Right renal cortex interstitium (tissue), 3 donors: Measurements from ENCODE around the gene FNDC3B. TPM values are rescaled to one million over a fixed set of nuclear protein-coding genes. Genes with fewer than 3 reads are reported as not detected.

Experiments
- DNase-seq, 3 donors: peaks; one replicate each; pipeline ENCODE4 v3.0.0-alpha.2; 2013; ENCODE audit warnings: low read depth in 3 of 3, low spot score in 2 of 3
- polyA plus RNA-seq, 3 donors: library from polyadenylated mRNA; unstranded; fragments of 120-200 nt; gene quantifications; one replicate each; pipeline ENCODE4 v1.2.1, GENCODE V29; 2013; ENCODE audit not compliant: insufficient read length in 3 of 3

FNDC3B gene
- polyA plus RNA-seq, 3 donors: 60.2 to 64.6 (median 62.3) TPM

DNA sequence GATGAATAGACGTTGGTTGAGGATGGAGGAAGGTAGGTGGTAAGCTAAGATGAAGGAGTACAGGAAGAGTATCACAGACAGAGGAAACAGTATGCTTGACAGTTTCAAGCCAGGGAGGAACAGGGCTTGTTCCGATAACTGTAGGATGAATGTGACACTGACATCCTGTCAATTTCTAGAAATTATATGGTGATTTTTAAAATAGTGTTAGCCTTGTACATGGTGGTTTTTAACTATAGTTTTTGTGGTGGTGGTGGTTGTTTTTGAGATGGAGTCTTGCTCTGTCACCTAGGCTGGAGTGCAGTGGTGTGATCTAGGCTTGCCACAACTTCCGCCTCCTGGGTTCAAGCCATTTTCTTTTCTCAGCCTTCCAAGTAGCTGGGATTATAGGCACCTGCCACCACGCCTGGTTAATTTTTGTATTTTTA, 92.8 kb downstream of the FNDC3B start:
- DNase-seq: no peak

DNA sequence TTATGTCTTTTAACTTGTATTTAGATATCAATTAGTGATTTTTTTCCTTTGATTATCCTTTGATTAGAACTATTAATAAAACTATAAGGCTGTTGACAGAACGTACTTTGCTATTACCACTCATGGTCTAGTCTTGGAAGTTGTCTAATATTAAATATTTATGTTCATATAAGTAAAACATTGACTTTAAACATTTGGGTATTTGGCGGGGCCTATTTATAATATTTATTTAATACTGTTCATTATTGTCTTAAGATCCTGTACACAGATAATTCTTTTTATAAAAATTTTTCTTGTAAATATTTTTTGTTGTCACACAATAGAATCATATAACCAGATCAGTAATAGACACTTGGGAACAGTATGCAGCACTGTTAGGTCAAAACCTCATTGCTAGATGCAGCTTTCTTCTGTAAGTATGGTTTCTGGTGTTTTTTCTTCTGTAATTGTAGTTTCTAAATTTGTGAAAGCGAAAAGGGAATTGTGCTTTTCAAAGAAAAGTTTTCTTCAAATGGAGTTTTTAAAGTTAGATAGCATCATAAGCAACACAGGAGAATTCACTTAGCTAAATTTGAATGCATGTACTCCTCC, 93.4 kb downstream of the FNDC3B start:
- DNase-seq: no peak

DNA sequence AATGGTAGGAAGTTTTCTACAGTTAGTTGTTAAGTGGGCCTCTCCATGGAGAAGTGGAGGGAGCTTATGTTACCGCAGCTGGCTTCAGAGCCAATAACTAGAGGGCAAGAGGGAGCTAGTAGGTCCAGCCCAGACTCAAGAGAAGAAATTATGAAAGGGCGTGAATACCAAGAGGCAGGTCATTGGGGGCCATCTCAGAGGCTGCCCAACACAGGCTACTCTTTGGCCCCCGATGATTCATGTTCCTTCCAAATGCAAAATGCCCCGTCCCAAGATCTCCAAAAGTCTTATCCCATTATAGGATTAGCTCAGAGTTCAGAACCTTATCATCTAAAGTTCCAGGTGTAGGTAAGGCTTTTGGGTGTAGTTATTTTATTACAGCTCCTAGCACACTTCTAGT, 94.5 kb downstream of the FNDC3B start:
- DNase-seq: no peak

DNA sequence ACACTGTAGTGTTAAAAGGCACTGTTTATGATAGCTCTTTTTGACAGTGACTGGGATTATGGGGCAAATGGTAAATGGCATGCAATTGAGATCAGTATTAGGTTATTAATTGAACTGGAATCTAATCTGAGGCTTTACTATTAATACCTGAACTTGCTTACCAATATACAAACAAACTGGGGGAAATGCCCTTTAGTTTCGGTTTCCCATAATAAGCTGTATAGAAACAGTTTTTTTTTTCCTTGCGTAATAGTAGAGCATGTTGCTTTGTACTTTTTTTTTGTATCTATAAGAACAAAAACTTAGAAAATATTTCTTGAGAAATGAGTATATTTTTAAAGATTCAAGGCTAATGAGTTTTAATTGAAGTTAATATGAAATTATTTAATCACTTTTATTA, 95.0 kb downstream of the FNDC3B start:
- no peak for DNase-seq

DNA sequence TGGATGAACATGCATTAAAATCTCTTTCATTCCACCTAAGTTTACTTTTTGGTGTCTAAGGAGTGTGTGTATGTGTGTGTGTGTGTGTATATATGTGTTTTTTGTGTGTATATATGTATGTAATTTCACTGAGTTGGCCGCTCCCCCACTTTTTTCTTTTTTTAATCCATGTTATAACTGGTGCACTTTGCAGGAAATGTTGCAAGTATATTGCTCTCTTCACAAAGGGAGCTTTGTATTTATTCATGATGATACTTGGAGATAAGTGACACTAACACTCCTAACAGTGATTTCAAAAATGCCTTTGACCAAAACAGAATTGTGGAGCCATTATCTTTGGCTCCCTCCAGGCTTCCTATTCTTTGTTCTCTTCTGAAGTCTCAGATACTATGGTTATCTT, 95.8 kb downstream of the FNDC3B start:
- DNase-seq: no peak

DNA sequence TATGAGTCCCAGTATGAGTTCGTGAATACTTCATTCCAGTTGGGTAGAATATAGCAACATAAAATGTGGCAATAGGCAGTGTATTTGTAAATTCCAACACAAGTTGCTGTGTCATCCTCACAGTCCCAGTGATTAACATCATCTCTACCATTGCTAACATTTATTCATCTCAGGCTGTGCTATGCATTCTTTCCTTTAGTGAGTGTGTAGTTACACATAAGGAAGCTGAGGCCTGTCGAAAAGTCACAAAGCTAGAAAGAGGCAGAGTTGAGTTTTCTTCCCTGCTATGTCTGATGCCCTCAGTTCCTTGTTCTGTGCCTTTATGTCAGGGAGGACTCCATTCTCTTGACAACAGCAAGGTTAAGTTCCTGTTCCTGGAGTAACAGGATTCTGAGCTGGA, 96.4 kb downstream of the FNDC3B start:
- no peak for DNase-seq

DNA sequence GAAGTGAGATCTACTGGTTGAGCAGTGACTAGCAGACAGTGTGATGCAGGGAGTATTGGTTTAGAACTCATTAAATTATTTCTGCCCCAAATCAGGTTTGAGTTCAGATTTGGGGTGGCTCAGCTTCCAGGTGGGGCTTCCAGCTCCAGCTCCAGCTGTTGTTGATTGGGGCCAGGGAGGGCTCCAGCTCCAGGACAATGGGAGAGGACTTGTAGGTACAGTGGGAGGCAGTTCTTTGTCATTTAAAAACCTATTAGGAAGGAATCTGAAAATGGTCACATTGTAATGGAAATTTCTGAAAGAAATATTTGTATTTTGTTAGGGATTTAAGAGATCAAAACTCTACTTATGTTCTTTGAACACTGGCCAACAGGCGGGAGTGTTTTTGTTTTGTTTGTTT, 97.0 kb downstream of the FNDC3B start:
- DNase-seq: no peak

DNA sequence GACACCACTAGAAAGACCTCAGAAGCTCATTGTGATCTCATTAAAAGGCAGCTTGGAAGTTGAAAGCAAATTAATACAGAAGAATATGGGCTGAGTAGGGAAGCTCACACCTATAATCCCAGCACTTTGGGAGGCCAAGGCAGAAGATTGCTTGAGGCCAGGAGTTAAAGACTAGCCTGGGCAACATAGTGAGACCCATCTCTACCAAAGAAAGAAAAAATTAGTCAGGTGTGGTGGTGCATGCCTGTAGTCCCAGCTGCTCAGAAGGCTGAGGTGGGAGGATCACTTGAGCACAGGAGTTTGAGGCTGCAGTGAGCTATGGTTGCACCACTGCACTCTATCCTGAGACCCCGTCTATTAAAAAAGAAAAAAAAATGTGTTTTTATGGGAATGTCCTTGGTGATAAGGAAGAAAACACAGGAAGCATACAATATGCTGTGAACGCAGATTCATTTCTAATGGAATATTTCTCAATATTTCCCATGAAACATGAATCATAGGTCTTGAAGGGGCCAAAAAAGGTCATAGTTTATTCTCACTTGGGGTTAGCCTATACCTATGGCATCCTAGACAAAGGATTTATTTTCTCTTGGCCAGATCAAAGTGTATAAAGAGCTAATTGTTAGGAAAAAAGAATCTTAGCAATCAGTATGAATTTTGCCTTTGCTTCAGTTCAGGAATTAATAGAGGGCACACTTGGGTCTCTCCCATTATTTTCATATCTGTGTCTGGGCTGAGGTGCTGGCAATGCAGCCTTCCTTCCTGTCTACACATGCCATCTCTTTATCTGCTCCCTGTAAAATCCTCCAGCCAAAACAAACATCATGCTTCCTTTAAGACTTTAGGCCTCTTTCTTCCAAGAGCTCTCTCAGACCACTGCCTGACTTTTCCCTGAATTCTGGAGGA, 98.2 kb downstream of the FNDC3B start:
- DNase-seq: no peak

DNA sequence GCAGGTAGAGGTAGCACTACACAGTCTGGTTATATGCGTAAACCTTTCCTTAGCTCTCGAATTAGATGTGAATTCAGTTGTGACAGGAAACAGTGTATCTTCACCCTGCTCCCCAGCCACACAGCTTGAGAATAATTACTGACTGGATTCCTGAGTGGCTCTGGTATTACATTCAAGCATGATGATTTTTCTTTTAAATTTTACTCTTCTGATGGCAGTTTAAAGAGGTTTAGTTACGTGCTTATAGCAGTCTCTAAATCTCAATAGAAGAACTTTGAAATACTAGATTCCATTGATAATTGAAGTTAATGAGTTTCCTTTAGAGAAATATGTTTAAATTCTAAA, 98.8 kb downstream of the FNDC3B start:
- no peak for DNase-seq

DNA sequence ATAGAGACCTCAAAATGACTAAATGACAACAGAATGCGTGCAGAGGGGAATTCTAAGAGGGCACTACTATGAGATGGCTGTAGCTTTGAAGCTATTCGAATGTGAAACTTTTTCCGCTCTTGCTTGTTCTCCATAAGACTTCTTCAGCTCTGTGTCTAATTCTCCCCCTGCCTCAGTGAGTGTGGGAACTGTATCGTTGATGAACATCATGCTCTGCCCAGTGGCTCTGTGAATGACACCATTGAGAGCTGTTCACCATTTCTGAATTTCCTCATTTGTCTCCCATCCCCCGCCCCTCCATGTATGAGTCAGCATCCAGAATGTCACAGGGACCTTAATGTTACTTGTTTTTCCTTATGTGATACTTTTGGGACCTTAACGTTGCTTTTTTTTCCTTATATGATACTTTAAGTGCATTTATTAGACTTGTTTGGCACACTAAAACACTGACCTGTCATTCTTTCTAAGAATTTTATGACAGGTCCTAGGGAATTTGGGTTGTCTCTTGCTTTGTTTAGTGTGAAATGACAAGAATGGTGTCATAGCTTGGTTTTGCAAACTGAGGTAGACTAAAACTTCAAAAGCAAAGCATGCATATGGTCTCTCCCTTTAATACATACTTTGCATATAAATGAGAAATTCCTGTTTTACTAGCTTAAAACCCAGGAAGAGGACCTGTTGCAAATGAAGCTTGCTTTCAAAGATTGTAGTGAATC, 99.6 kb downstream of the FNDC3B start:
- no peak for DNase-seq

DNA sequence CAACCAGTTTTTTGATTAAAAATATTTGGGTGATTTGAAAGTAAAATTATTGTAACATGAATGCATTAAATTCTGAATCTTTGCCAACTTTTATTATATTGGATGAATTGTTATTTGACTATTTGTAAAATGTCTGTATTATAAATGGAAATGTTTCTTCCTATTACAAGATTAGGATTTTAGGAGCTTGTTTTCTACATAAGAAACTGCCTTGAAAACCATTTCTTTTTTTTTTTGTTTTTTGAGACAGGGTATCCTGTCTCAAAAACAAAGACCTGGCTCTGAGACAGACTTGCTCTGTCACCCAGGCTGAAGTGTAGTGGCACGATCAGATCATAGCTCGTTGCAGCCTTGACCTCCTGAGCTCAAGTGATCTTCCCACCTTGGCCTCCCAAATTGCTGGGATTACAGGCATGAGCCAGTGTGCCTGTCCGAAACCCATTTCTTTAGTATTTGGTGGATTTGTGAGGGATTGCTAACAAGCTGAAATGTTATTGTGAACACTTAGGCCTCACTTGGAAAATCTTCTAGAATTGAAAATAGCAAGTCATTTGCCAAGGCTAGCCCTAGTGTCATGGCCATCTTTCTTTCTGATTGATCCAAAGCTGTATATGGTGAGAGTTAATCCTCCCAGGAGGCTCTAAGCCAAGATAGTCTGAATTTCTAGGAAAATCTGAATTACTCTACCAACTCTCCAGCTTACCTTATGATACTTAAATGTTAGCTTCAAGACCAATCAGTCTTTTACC, 100.3 kb downstream of the FNDC3B start:
- DNase-seq: no peak

DNA sequence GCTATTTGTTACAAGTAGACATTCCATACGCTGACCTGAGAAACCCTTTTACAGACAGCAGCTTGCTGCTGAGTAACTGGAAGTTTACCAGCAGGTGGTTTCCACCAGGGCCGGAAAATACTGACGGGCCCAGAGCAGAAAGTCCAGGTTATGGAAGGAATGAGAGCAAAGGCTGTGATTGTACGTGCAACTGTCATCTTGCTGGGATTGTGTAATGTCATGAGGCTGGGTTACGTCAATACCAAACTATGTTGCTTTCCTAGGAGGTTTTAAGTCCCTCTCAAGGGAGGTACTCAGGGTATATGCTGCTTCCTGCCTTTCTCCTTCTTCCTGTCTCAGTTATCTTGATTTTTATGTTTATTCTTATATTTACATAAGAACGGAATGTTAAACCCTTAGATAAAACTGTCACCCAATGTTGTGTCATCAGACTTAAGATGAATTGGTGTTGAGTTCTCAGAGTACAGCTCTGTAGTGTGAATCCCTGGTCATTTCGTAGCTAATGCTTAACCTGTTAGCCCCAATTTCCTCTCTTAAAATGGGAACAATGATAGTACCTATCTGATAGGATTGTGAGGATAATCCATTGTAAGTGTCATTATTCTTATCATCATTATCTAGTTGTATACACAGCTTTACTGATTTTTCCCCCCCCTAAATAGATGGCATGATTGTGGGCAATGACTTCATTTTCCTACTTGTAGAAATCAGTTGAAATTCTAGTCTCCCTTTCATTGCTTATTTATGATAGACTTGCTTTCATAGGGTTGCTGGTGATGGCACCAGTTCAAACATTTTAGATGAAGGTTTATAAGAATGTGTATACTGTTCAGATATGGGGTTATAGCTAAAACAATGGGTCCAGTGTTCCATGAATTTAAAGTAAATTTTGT, 101.4 kb downstream of the FNDC3B start:
- DNase-seq: no peak

DNA sequence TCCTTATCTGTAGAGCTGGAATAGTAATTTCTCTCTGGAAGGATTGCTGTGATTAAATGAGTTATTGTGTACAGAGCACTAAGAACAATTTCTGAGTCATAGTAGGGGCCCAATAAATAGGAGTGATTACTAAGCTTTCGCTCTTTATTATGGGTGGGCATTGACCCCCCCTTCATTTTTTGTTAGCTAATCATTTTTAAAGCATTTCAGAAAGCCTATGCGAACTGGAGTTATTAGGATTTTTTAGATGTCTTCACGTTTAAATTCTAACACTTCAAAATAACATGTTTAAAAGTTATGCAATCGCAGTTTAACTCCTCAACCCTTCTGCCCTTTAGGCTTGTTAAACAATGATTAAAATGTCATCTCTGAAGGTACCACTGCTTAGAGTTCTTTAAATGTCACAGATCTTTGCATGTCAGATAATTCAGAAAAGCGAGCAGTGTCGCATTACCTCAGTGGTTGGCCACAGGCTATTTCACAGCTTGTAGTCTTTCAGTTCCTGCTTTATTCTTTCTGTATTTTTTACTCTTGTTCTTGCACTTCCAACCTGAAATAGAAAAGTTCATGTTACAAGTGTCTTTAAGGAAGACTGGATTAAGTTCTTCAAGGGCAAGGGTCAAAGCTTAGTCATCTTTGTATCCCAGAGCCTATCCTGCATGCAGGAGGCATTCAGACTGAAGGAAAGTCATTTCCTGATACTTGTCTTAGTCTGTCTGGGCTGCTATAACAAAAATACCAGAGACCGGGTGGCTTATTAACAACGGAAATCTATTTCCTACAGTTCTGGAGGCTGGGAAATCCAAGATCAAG, 102.9 kb downstream of the FNDC3B start:
- no peak for DNase-seq

DNA sequence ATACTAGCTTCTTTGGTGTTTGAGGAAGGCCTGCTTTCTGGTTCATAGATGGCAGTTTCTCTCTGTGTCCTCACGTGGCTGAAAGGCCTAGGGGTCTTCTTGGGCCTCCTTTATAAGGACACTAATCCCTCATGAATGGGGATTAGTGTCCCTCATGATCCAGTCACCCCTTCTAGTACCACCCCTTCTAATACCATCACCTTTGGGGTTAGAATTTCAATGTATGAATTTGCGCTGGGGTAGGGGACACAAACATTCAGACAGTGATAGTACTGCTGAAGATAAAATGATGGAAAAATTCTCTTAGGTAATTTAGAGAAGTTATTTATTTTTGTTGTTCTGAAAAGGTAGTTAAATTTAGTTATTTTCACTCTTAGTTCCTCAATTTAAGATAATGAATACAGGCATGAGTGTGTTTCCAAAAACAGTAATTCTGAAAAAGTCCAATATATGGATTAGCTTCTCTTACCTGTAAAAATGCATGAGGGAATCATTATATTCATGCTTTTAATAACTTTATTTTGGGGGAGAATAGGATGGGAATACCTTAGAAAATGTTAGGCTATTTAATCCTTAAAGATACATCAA, 103.6 kb downstream of the FNDC3B start:
- no peak for DNase-seq

DNA sequence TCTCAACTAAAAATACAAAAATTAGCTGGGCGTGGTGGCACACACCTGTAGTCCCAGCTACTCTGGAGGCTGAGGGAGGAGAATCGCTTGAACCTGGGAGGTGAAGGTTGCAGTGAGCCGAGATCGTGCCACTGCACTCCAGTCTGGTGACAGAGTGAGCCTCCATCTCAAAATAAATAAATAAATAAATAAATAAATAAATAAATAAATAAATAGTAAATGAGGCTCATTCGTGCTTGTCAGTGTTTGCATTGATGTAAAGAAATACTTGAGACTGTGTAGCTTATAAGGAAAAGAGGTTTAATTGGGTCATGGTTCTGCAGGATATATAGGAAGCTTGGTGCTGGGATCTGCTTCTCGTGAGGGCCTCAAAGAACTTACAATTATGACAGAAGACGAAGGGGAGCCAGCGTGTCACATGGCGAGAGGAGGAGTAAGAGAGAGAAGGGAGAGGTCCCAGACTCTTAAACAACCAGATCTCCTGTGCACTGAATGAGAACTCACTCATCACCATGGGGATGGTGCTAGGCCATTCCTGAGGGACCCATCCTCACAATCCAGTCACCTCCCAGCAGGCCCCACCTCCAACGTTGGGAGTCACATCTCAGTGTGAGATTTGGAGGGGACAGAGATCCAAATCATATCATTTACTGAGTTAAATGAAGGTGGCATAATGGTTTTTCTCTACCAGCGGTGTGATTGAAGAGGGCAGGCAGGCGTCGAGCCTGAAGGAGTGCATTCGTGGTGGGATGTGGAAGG, 104.5 kb downstream of the FNDC3B start:
- no peak for DNase-seq

DNA sequence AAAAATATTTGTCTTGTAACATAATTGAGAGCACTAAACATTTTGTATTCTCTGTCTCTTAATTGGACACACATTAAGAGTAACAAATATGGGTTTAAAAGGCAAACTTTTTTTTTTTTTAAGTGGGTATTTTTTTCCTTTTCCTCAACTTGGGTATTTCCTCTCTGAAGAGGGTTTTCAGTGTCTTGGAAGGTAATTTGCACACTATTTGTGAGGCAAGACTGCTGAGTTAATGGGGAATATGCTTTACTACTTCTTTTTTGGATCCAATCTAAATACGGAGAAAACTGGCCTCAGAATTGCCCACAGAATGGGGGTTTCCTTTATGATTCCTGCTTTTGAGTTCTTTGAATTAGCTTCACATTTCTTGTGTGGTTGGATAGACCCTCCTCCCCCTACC, 105.2 kb downstream of the FNDC3B start:
- DNase-seq: no peak

DNA sequence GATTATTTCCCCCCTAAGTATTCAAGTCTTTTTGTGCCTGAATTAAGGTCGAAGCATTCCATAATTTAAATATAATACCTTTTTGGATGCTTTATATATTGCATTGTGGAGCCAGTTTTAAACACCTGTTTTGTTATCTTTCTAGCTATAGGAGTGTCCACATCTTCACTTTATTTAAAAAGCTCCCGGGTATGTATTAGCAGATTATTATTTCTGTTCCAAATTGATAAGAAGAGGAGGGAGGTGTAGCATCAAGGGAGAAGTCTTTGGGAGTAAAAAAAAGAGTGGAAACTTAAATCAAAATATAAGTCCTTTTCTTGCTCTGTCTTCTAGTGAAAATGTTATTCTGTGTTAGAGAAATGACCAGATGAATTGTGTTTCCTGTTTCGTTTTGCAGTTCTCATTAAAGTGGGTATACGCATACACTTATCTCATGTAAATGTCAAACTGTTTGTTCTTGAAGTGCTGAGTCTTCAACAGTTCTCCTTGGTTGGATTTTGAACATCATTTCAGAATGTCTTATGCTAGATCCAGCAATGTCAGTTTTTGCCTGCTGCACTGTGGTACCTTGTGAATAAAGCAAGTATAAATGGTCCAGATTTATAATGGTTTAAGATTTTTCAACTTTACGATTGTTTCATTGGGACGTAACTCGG, 105.8 kb downstream of the FNDC3B start:
- DNase-seq: no peak

DNA sequence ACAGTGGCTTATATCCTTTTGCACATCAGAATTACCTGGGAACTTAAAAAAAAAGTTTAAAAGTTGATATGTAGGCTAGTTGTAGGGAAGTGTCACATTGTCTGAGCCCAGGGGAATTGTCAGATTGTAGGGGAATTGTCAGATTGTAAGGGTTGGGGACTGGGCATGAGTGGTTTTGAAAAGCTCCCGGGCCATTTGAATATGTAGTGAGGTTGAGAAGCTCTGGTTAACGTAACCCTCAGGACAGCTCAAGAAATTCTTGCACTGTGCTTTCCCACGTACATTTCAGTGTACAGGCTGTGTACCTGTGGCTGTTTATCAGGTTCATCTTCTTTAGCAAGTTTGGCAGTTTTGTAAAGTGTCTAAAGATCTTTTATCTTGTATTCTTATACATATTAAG, 107.0 kb downstream of the FNDC3B start:
- DNase-seq: no peak
